Measurements from ENCODE around the gene JADE3. TPM values are rescaled to one million over a fixed set of nuclear protein-coding genes. Genes with fewer than 3 reads are reported as not detected.

JADE3 gene
- total RNA-seq, 1 donor from 2014 or later: 1.8 TPM

GRCh38 chrX:47093248-47093647, 181.0 kb downstream of the JADE3 start:
- H3K27me3 ChIP-seq: no peaks in the 10 kb centered on the region
- no peak for DNase-seq (ENCODE audit: low spot score in 2 of 2)
- peaks cover 0 to 3% of the 10 kb centered on the region in 2 donors for H3K36me3 ChIP-seq
- no peak overlapping the region for H3K4me3 ChIP-seq
- H3K9me3 ChIP-seq: no peaks in the 10 kb centered on the region
- no peaks in the 10 kb centered on the region for H3K4me1 ChIP-seq
- TF ChIP-seq CTCF (IDR thresholded peaks at IDR 0.05): peak; percentile 4 to 37 (median 31)
- no peak overlapping the region for H3K27ac ChIP-seq
- intact Hi-C loops (cut with DNase I): loop anchor here (5.0 kb wide), 1 partner anchor 191 kb away; no protein-coding TSS in a partner anchor

- no peak for TF ChIP-seq CTCF (IDR thresholded peaks at IDR 0.05)
- intact Hi-C loops (cut with DNase I): loop anchor here (5.0 kb wide), 1 partner anchor 192 kb away; no protein-coding TSS in a partner anchor
- H3K4me3 ChIP-seq: no peak overlapping the region
- no peaks in the 10 kb centered on the region for H3K9me3 ChIP-seq
- H3K27me3 ChIP-seq: no peaks in the 10 kb centered on the region
- no peaks in the 10 kb centered on the region for H3K4me1 ChIP-seq
- peaks cover 0 to 3% of the 10 kb centered on the region in 2 donors for H3K36me3 ChIP-seq
- no peak overlapping the region for H3K27ac ChIP-seq
- DNase-seq (ENCODE audit: low spot score in 2 of 2): no peak
Measured at GRCh38 chrX:47093860-47094259, 181.6 kb downstream of the JADE3 start.

- TF ChIP-seq CTCF (IDR thresholded peaks at IDR 0.05): no peak
- no peak for DNase-seq (ENCODE audit: low spot score in 2 of 2)
- intact Hi-C loops (cut with DNase I): no loop called here
- Histone ChIP-seq H3K36me3 (peaks cover 0 to 5% of the 10 kb centered on the region in 2 donors), H3K4me3 (no peak overlapping the region), H3K27ac (no peak overlapping the region), H3K27me3 (no peaks in the 10 kb centered on the region), H3K4me1 (no peaks in the 10 kb centered on the region), H3K9me3 (no peaks in the 10 kb centered on the region)
Measured at GRCh38 chrX:47097018-47097417, 184.8 kb downstream of the JADE3 start.

- H3K9me3 ChIP-seq: no peaks in the 10 kb centered on the region
- H3K4me1 ChIP-seq: no peaks in the 10 kb centered on the region
- no peak for DNase-seq (ENCODE audit: low spot score in 2 of 2)
- no peak for TF ChIP-seq CTCF (IDR thresholded peaks at IDR 0.05)
- H3K27ac ChIP-seq: no peak overlapping the region
- no peaks in the 10 kb centered on the region for H3K27me3 ChIP-seq
- intact Hi-C loops (cut with DNase I): no loop called here
- peaks cover 0 to 5% of the 10 kb centered on the region in 2 donors for H3K36me3 ChIP-seq
- no peak overlapping the region for H3K4me3 ChIP-seq
Measured at GRCh38 chrX:47098338-47099094, 186.3 kb downstream of the JADE3 start.

DNA sequence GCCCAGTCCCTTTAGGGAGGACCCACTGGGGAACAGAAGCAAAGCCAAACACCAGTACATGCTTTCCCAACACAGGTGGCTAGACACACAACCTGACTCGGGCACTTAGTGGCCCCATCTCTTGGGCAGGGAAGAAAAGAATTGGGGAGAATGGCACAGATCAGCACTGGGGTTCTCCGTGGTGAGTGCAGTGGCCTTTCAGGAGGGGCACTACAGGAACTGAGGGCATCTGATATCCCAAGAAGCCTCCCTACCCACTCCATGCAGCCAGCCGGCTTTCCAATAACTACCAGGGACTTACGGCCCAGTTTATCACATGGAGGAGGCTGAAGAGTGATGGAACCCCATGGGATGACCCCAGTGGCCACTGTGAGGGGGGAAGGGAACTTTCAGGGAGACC, 189.0 kb downstream of the JADE3 start:
- no peaks in the 10 kb centered on the region for H3K27me3 ChIP-seq
- H3K9me3 ChIP-seq: no peaks in the 10 kb centered on the region
- TF ChIP-seq CTCF (IDR thresholded peaks at IDR 0.05): no peak
- H3K4me1 ChIP-seq: no peaks in the 10 kb centered on the region
- peaks cover 0 to 3% of the 10 kb centered on the region in 2 donors for H3K36me3 ChIP-seq
- no peak overlapping the region for H3K4me3 ChIP-seq
- no peak for DNase-seq (ENCODE audit: low spot score in 2 of 2)
- intact Hi-C loops (cut with DNase I): no loop called here
- no peak overlapping the region for H3K27ac ChIP-seq

Other genes with a start within 250 kb of the JADE3 start
- 5.5 TPM for gene SLC9A7, start 153.3 kb upstream of the JADE3 start, total RNA-seq
- gene RP2, start 75.4 kb upstream of the JADE3 start, total RNA-seq: 6.6 TPM
- gene RGN, start 166.0 kb downstream of the JADE3 start, total RNA-seq: 1.5 TPM
- gene NDUFB11, start 232.3 kb downstream of the JADE3 start, total RNA-seq: 122 TPM
- gene RBM10, start 232.8 kb downstream of the JADE3 start, total RNA-seq: 52.4 TPM

Measured in ascending aorta (tissue), 2 donors.